ENCODE measurements around the gene C2CD4C.
"Not testable (repeated sequence)": the region's sequence is repeated elsewhere in the genome, so short reads cannot be mapped to it uniquely, and the experiment has no call there.

The C2CD4C gene

GRCh38 chr19:397941-398706, 10.8 kb downstream of the C2CD4C start:
- DNase-seq = no peak

GRCh38 chr19:397321-397720, 11.6 kb downstream of the C2CD4C start:
- DNase-seq = no peak

GRCh38 chr19:395467-395866, 13.5 kb downstream of the C2CD4C start:
- DNase-seq = no peak

DNA sequence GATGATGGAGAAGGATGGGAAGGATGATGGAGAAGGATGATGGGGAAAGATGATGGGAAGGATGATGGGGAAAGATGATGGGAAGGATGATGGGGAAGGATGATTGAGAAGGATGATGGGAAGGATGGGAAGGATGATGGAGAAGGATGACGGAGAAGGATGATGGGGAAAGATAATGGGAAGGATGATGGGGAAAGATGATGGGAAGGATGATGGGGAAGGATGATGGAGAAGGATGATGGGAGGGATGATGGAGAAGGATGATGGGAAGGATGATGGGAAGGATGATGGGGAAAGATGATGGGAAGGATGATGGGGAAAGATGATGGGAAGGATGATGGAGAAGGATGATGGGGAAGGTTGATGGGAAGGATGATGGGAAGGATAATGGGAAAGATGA, 14.1 kb downstream of the C2CD4C start:
- DNase-seq = not testable (repeated sequence)

GRCh38 chr19:393560-393959, 15.4 kb downstream of the C2CD4C start:
- DNase-seq = not testable (repeated sequence)

DNA sequence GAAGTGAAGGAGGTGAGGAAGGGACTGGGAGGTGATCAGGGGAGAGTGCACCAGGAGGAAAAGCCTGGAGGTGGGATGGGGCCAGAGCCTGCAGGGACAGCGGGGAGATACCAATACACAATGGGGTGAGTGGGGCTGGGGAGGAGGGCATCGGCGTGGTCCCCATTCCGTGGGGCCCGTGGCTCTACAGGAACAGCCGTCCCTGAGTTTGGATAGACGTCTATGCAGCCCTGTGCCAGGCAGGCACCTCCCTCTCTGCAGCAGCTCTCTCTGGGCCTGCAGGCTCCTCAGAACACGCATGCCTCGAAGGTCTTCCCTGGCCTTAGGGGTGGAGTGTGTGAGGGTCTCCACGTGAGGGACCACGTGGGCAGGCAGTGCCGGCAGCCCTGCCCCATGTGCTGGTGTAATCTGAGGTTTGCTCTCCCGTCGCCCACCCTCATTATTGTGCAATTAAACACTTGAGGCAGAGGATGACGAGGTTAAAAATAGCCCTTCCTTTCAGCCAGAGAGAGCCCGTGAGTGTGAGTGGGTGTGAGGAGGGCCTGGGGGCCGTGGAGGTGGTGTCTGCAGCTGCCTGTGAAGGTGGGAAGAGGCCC, 16.5 kb downstream of the C2CD4C start:
- DNase-seq = no peak

- no peak for DNase-seq
Observed at GRCh38 chr19:391726-392374, 17.1 kb downstream of the C2CD4C start.

DNA sequence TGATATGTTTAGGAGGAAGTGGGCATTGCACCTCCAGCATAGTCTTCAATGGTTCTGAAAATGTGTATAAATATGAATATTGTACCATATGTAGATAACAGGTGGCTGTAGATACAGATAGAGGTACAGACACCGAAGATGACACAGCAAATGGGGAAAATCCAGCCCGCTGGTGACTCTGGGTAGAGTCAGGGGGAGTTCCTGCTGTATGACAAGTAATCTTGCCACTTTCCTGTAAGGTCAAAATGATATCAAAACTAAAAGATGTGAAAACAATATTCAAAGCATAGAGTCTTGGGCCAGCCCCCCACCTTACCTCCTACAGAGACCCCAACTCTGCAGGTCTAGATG, 17.8 kb downstream of the C2CD4C start:
- DNase-seq = no peak

- no peak for DNase-seq
Observed at GRCh38 chr19:390386-391206, 18.4 kb downstream of the C2CD4C start.

- DNase-seq = no peak
Observed at GRCh38 chr19:389935-390289, 19.0 kb downstream of the C2CD4C start.

DNA sequence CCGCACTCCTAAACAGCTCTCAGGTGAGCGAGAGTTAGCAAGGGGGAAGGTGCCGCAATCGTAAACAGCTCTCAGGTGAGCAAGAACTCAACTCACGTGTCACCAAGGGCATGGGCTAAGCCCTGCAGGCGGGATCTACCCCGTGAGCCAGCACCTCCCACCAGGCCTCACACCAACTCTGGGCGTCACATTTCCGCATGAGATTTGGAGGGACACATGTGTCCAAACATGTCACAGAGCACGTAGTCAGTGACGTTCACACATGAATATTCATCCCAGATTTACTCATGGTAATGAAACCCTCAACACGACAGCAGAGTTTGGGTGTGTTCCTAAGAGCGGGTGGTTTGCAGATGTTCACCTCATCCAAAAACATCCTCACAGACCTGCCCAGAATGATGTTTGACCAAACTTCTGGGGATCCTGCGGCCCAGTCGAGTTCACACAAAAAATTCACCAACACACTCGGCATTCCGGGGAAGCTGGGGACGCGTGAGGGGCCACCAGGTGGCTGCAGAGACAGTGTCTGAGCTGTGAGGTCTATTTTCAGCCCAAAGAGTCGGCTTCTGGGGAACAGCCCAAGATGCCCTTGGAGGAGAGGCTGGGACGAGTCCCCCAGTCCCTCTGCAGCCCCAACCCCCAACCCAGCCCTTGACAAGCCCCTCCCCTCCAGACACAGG, 19.6 kb downstream of the C2CD4C start:
- DNase-seq = no peak

DNA sequence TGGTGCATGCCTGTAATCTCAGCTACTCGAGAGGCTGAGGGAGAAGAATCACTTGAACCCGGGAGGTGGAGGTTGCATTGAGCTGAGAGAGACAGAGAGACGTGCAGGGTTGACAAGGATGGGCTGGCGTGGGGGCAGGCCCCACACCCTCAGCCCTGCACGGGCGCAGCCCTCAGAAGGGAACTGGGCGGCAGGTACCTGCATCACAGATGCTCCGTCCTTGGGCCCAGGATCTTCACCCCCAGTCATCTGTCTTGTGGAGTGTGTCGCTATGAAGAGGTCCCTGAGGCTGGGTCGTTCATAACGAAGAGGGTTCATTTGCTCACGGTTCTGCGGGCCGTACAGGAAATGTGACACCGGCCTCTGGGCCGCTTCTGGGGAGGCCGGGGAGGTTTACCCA, 20.3 kb downstream of the C2CD4C start:
- no peak for DNase-seq

GRCh38 chr19:387777-388176, 21.2 kb downstream of the C2CD4C start:
- no peak for DNase-seq

DNA sequence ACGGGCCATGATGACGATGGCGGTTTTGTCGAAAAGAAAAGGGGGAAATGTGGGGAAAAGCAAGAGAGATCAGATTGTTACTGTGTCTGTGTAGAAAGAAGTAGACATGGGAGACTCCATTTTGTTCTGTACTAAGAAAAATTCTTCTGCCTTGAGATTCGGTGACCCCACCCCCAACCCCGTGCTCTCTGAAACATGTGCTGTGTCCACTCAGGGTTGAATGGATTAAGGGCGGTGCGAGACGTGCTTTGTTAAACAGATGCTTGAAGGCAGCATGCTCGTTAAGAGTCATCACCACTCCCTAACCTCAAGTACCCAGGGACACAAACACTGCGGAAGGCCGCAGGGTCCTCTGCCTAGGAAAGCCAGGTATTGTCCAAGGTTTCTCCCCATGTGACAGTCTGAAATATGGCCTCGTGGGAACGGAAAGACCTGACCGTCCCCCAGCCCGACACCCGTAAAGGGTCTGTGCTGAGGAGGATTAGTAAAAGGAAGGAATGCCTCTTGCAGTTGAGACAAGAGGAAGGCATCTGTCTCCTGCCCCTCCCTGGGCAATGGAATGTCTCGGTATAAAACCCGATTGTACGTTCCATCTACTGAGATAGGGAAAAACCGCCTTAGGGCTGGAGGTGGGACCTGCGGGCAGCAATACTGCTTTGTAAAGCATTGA, 22.2 kb downstream of the C2CD4C start:
- DNase-seq = not testable (repeated sequence)

GRCh38 chr19:386189-386588, 22.8 kb downstream of the C2CD4C start:
- not testable (repeated sequence) for DNase-seq

GRCh38 chr19:384799-385169, 24.2 kb downstream of the C2CD4C start:
- DNase-seq = no peak

DNA sequence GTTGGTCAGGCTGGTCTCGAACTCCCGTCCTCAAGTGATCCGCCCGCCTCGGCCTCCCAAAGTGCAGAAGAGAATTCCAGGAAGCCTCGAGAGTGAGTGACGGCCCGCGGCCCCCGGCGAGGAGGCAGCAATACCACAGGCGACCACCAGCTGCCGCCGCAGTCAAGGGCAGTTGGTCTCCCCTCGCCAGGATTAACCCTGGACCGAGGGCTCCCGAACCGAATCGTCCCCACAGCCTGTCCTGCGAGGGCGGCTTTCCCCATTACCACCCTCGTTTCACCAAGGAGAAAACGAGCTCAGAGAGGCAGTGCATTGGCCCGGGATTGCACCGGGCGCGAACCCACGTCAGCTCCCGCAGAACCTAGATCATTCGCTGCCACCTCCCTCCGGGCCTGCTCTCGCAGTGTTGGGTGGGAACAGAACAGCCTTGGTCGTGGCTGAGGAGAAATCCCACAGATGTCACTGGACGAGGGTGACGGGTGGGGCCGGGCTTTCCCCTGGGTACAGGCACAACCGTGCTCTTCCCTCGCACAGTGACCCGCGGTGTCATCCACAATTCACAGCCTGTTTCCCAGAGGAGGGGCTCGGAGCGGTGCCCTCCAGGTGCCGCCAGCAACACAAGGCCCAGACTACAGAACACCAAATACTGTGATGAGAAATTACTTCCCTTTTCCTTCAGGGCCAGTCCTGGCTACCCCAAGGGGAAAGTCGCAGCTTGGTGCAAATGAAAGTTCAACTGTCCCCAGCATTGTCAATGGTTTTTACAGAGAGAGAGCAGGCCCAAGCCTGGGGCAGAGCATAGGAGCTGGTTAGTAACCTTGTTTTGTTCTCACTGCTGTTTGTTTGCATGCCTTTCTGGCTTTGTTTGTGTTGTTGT, 24.8 kb downstream of the C2CD4C start:
- no peak for DNase-seq

DNA sequence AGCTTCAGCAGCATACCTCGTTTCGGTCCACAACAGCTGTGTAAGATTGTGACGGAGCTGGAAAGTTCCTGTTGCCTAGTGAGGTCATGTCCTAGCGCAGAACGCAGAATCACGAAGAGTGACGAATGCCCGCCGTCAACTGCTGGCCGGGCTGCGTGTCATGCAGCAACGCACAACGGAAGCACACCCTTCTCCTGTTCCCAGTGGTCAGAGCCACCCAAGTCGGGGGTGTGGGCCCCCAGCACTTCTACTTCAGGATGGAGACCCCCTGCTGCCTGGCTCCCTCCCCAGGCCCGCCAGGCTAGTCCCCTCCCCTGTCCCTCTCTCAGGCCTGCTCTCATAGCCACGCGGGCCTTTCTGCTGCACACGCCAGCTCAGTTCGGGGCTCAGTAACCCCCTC, 25.9 kb downstream of the C2CD4C start:
- no peak for DNase-seq

DNA sequence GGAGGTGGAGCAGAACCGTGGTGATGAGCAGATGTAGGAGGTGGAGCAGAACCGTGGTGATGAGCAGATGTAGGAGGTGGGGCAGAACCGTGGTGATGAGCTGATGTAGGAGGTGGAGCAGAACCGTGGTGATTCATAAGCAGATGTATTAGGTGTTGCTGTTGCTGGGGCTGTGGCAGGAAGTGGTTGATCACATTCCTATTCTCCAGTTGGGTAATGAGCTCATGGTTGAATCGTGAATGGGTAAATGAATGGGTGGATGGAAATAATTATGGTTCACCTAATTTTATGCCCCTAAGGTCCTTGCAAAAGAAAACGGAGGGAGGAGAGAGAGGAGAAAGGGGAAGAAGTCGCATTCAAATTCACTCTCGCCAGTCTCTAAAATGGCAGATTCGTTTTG, 26.4 kb downstream of the C2CD4C start:
- not testable (repeated sequence) for DNase-seq

DNA sequence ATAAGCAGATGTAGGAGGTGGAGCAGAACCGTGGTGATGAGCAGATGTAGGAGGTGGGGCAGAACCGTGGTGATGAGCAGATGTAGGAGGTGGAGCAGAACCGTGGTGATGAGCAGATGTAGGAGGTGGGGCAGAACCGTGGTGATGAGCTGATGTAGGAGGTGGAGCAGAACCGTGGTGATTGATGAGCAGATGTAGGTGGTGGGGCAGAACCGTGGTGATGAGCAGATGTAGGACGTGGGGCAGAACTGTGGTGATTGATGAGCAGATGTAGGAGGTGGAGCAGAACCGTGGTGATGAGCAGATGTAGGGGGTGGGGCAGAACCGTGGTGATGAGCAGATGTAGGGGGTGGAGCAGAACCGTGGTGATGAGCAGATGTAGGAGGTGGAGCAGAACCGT, 27.0 kb downstream of the C2CD4C start:
- not testable (repeated sequence) for DNase-seq

- DNase-seq = not testable (repeated sequence)
Observed at GRCh38 chr19:380618-381219, 28.2 kb downstream of the C2CD4C start.

Measured in COR-L47 (cell line).